CD4-positive, alpha-beta memory T cell (primary cell): ENCODE data around the gene TK2. TPM values are rescaled to one million over a fixed set of nuclear protein-coding genes. Genes with fewer than 3 reads are reported as not detected.

Source experiments
- CTCF ChIA-PET: fragments of 350-600 bp; sonication (Branson Sonifier 250); formaldehyde crosslinking; loops from one replicate; lab custom pipeline; 2021; ENCODE audit warnings: inconsistent platforms; ENCODE audit not compliant: partially characterized antibody; lab: Charles Lee
- POLR2A ChIA-PET: fragments of 350-600 bp; sonication (Branson Sonifier 250); formaldehyde crosslinking; loops from one replicate; lab custom pipeline; 2021; ENCODE audit not compliant: partially characterized antibody; lab: Charles Lee
- DNase-seq, 5 donors: peaks; one replicate each; pipeline versions ENCODE4 v3.0.0 to v3.0.0-alpha.2; 2020 to 2022; ENCODE audit warnings: mixed read lengths in 1 of 5
- H3K27ac ChIP-seq: one replicate; pipeline ENCODE4 v1.7.0; 2013; ENCODE audit warnings: low read depth, low read length
- H3K27me3 ChIP-seq: 2 replicates; pipeline ENCODE4 v1.7.0; 2013; ENCODE audit warnings: mild to moderate bottlenecking, low read length, moderate library complexity; ENCODE audit not compliant: insufficient read depth
- H3K36me3 ChIP-seq: 2 replicates; pipeline ENCODE4 v1.7.0; 2013; ENCODE audit warnings: mild to moderate bottlenecking, low read length, moderate library complexity; ENCODE audit not compliant: insufficient read depth
- H3K4me1 ChIP-seq: 2 replicates; pipeline ENCODE4 v1.7.0; 2013; ENCODE audit warnings: mild to moderate bottlenecking, low read length, moderate library complexity; ENCODE audit not compliant: insufficient read depth
- H3K4me3 ChIP-seq, 2 donors: one replicate each; pipeline ENCODE4 v1.7.0; 2013; ENCODE audit warnings: low read length in 2 of 2, mild to moderate bottlenecking in 1 of 2
- H3K9me3 ChIP-seq, 2 donors: one replicate each; pipeline ENCODE4 v1.7.0; 2013; ENCODE audit warnings: low read length in 2 of 2, control low read depth in 1 of 2; ENCODE audit not compliant: control insufficient read depth in 1 of 2
- H3K27ac Mint-ChIP-seq, 7 donors: one replicate each; pipeline ENCODE4 v1.8.0; 2020 to 2021; ENCODE audit warnings: mixed read lengths in 7 of 7, mild to moderate bottlenecking in 6 of 7, inconsistent platforms in 3 of 7, moderate library complexity in 3 of 7
- H3K27me3 Mint-ChIP-seq, 2 donors: one replicate each; pipeline ENCODE4 v1.8.0; 2020 to 2021; ENCODE audit warnings: mixed read lengths in 2 of 2
- H3K36me3 Mint-ChIP-seq, 2 donors: one replicate each; pipeline ENCODE4 v1.8.0; 2020 to 2021; ENCODE audit warnings: mixed read lengths in 2 of 2, inconsistent platforms in 1 of 2, mild to moderate bottlenecking in 1 of 2
- H3K4me1 Mint-ChIP-seq, 4 donors: one replicate each; pipeline ENCODE4 v1.8.0; 2020 to 2021; ENCODE audit warnings: mixed read lengths in 4 of 4, mild to moderate bottlenecking in 1 of 4
- H3K4me3 Mint-ChIP-seq, 8 donors: one replicate each; pipeline ENCODE4 v1.8.0; 2020 to 2021; ENCODE audit warnings: mixed read lengths in 8 of 8, mild to moderate bottlenecking in 7 of 8, moderate library complexity in 6 of 8, inconsistent platforms in 3 of 8
- H3K9me3 Mint-ChIP-seq, 8 donors: one replicate each; pipeline ENCODE4 v1.8.0; 2020 to 2021; ENCODE audit warnings: mixed read lengths in 8 of 8, mild to moderate bottlenecking in 5 of 8, inconsistent platforms in 3 of 8, moderate library complexity in 1 of 8
- intact Hi-C: fragments of 100-400 bp; cut with micrococcal nuclease; formaldehyde crosslinking; loops from one replicate; pipeline ENCODE4 v1.15.1; 2023
- polyA plus RNA-seq, 2 donors: library from polyadenylated mRNA; unstranded; fragments of 300-500 nt; fragmentation: Illumina TruSeq; gene quantifications; one replicate each; pipeline ENCODE4 v1.2.3, GENCODE V29; 2021
- total RNA-seq, 2 experiments: library from RNA; stranded (reverse); gene quantifications; one replicate each; pipeline ENCODE4 v1.2.3, GENCODE V29; 2021

TK2 gene
- total and polyA plus RNA-seq, 4 experiments from 2014 or later: 3.9 to 10.2 (median 7.4) TPM

DNA sequence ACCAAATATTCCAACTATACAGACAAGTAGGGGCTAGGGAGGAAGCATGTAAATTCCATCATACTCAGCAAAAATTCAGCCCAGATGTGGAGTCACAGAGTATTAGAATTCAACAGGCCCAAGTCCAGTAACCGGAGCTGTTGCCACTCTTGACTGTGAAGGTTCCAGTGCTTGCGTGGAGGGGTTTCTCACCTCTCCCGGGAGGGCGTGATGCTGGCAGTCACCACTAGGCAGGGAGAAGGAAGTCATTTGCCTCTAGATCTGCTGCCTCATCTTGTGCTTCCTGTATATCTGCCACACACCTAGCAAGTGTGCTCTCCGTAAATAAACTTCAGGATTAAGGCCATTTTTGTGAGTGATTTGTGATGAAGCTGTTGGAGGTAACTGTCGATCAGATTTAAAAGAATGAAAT lies 1.4 kb upstream of the TK2 start:
- Mint-ChIP-seq H3K4me3 (peak overlapping the region; percentile 94 to 99 (median 97)), H3K27me3 (no peaks in the 10 kb centered on the region), H3K4me1 (peaks cover 62 to 87% (median 74%) of the 10 kb centered on the region in 4 donors), H3K36me3 (peaks cover 7 to 32% of the 10 kb centered on the region in 2 donors), H3K9me3 (peaks cover 0 to 2% (median 0%) of the 10 kb centered on the region in 8 donors), H3K27ac (peak overlapping the region; percentile 94 to 98 (median 96))
- intact Hi-C loops: loop anchor here (5.0 kb wide), 1 partner anchor 36 kb away; no protein-coding TSS in a partner anchor
- Histone ChIP-seq H3K36me3 (no peaks in the 10 kb centered on the region), H3K9me3 (no peaks in the 10 kb centered on the region), H3K27ac (peak overlapping the region; percentile 72), H3K4me1 (peaks cover 82% of the 10 kb centered on the region), H3K27me3 (no peaks in the 10 kb centered on the region), H3K4me3 (peak overlapping the region; percentile 19 to 76)
- CTCF ChIA-PET: interaction anchor here (1.1 to 6.1 kb wide), 18 partner anchors 10 to 279 kb away, joined by 3 to 72 read pairs (median 9); partner anchors contain the start of gene NAE1
- DNase-seq: peak; percentile 55 to 80 (median 61)
- POLR2A ChIA-PET: interaction anchor here (0.5 to 19.4 kb wide), 22 partner anchors 8 to 322 kb away, joined by 3 to 440 read pairs (median 11); partner anchors contain the start of genes CMTM2, CMTM3, DYNC1LI2 and NAE1

GRCh38 chr16:66548868-66549267 lies 1.1 kb downstream of the TK2 start:
- Mint-ChIP-seq H3K27me3 (no peaks in the 10 kb centered on the region), H3K9me3 (peaks cover 0 to 2% (median 0%) of the 10 kb centered on the region in 8 donors), H3K27ac (peak overlapping the region; percentile 86 to 97 (median 90)), H3K36me3 (peaks cover 0 to 18% of the 10 kb centered on the region in 2 donors), H3K4me3 (peak overlapping the region; percentile 71 to 84 (median 80)), H3K4me1 (peaks cover 38 to 62% (median 50%) of the 10 kb centered on the region in 4 donors)
- H3K4me3 ChIP-seq: peak overlapping the region; percentile 63 to 70
- intact Hi-C loops: no loop called here
- peak in 3 of 5 donors; percentile 9 to 33 (median 20) for DNase-seq
- POLR2A ChIA-PET: interaction anchor here (0.7 to 19.4 kb wide), 9 partner anchors 12 to 202 kb away, joined by 3 to 440 read pairs (median 8); partner anchors contain the start of genes CMTM3 and DYNC1LI2
- CTCF ChIA-PET: interaction anchor here (1.2 to 6.1 kb wide), 5 partner anchors 9 to 41 kb away, joined by 3 to 72 read pairs (median 5); no protein-coding TSS in a partner anchor
- peak overlapping the region; percentile 77 for H3K27ac ChIP-seq
- peaks cover 57% of the 10 kb centered on the region for H3K4me1 ChIP-seq
- no peaks in the 10 kb centered on the region for H3K9me3 ChIP-seq
- H3K27me3 ChIP-seq: no peaks in the 10 kb centered on the region
- H3K36me3 ChIP-seq: no peaks in the 10 kb centered on the region

DNA sequence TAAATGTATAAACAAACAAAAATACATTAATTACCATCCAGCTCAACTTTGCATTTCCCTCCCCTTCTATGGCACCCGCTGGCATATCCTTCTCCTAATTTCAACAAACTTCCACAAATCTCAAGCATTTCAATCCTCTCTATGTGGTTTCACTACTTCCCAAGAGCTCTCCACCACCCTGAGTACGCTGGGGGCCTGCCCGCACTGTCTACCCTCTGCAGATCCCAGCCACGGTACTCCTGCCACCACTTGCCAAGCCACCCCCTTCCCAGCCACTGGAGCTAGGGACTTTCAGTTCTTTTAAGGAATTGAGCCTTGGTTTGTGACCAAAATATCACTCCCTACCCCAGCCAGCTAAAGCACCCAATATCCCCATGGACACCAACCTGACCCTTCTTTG lies 1.9 kb downstream of the TK2 start:
- H3K9me3 Mint-ChIP-seq: peaks cover 0 to 2% (median 0%) of the 10 kb centered on the region in 8 donors
- peak overlapping the region; percentile 86 to 97 (median 90) for H3K27ac Mint-ChIP-seq
- ChIA-PET CTCF (interaction anchor here (0.8 to 2.3 kb wide), 10 partner anchors 8 to 71 kb away, joined by 3 to 15 read pairs (median 4); no protein-coding TSS in a partner anchor), POLR2A (interaction anchor here (1.1 to 19.4 kb wide), 7 partner anchors 11 to 203 kb away, joined by 3 to 440 read pairs (median 28); partner anchors contain the start of genes CMTM3 and DYNC1LI2)
- H3K27me3 Mint-ChIP-seq: no peaks in the 10 kb centered on the region
- H3K4me1 Mint-ChIP-seq: peaks cover 31 to 54% (median 42%) of the 10 kb centered on the region in 4 donors
- Histone ChIP-seq H3K4me1 (peaks cover 49% of the 10 kb centered on the region), H3K9me3 (no peaks in the 10 kb centered on the region), H3K36me3 (no peaks in the 10 kb centered on the region), H3K27ac (peak overlapping the region; percentile 77), H3K4me3 (no peak overlapping the region), H3K27me3 (no peaks in the 10 kb centered on the region)
- peak overlapping the region in 6 of 8 donors; percentile 71 to 84 (median 78) for H3K4me3 Mint-ChIP-seq
- intact Hi-C loops: no loop called here
- no peak for DNase-seq
- H3K36me3 Mint-ChIP-seq: peaks cover 0 to 13% of the 10 kb centered on the region in 2 donors

DNA sequence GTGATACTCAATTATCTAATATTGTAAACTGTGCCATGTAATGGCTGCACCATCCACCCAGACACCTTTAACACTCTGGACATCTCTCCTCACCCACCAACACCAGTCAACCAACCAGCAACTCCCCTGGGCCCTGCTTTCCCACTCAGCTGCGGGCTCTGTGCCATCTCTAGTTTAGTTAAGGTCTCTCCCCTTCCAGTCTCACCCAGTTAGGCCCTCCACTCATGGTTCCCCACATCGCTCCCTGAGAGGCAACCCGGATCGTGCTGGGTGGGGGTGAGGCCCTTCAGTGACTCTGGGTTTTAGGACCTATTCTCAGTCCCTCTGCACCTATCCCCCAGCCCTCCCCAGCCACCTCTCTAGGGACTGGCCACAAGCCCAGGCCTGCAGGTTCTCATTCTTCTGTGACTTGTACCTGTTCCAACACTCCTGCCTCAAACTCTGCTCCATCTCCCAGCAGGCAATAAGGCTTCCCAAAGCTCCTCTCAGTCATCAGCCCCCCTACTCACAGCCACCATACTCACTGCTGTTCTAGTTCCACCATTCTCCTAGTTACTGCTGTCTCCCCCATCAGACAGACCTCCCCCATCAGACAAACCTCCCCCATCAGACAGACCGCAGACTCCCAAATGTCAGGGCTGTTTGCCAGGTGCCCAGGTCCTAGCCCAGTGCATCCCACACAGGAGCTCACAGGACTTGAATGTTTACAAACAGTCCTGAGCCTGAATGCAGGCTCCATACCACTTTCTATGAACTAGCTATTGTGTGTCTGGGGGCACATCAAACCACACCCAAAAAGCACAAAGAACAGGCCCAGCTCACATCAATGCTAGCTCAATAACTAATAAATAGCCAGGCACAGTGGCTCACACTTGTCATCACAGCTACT lies 2.6 kb downstream of the TK2 start:
- intact Hi-C loops: no loop called here
- DNase-seq: no peak
- Mint-ChIP-seq H3K27me3 (no peaks in the 10 kb centered on the region), H3K4me3 (peak overlapping the region in 1 of 8 donors; percentile 40), H3K36me3 (peaks cover 0 to 8% of the 10 kb centered on the region in 2 donors), H3K9me3 (peaks cover 0 to under 1% (median 0%) of the 10 kb centered on the region in 8 donors), H3K4me1 (peaks cover 31 to 46% (median 39%) of the 10 kb centered on the region in 4 donors), H3K27ac (peak overlapping the region; percentile 19 to 97 (median 78))
- CTCF ChIA-PET: interaction anchor here (0.8 to 2.3 kb wide), 11 partner anchors 8 to 71 kb away, joined by 3 to 15 read pairs (median 4); no protein-coding TSS in a partner anchor
- Histone ChIP-seq H3K4me1 (peaks cover 47% of the 10 kb centered on the region), H3K27me3 (no peaks in the 10 kb centered on the region), H3K36me3 (no peaks in the 10 kb centered on the region), H3K9me3 (no peaks in the 10 kb centered on the region), H3K27ac (no peak overlapping the region), H3K4me3 (no peak overlapping the region)
- POLR2A ChIA-PET: interaction anchor here (0.6 to 19.4 kb wide), 7 partner anchors 11 to 70 kb away, joined by 3 to 440 read pairs (median 28); partner anchors contain the start of gene CMTM3

DNA sequence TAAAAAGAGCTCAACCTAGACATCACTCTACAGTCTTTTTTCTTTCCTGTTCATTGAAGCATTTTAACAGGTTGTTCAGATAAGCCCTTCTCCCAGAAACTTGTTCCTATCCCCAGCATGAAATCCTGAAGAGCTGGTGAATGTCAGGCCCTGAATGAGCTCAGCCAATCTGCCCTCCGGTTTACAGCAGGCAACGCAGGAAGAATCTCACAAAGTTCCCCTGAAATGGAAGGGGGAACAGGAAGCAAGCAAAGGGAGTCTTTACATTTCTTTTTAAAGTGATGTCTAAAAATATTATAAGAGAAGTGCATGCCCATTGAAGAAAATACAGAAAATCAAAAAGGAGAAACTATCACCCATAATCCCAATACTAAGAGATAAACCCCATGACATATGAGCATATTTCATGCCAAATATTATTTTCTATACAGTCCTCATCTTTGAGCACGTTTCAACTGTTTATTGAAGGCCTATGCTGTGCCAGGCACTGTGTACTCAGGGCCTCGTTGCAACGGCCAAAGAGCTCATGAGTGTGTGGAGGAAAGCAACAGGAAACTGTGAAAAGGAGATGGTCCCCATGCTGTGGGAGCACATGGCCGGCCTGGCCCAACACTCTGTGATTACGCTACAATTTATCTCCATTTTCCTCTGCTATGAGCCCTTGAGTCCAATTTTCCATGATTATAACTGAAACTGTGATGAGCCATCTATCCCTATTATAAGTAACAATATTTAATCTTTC lies 5.7 kb downstream of the TK2 start:
- no peaks in the 10 kb centered on the region for H3K27me3 Mint-ChIP-seq
- H3K36me3 ChIP-seq: no peaks in the 10 kb centered on the region
- peak overlapping the region in 4 of 7 donors; percentile 28 to 84 (median 54) for H3K27ac Mint-ChIP-seq
- H3K9me3 ChIP-seq: no peaks in the 10 kb centered on the region
- no peak overlapping the region for H3K4me3 ChIP-seq
- H3K27ac ChIP-seq: no peak overlapping the region
- no peaks in the 10 kb centered on the region for H3K9me3 Mint-ChIP-seq
- POLR2A ChIA-PET: interaction anchor here (1.1 to 19.4 kb wide), 3 partner anchors 8 to 17 kb away, joined by 3 to 440 read pairs (median 16); partner anchors contain the start of gene CKLF
- no peaks in the 10 kb centered on the region for H3K27me3 ChIP-seq
- H3K4me1 ChIP-seq: peaks cover 36% of the 10 kb centered on the region
- no peak for DNase-seq
- no peaks in the 10 kb centered on the region for H3K36me3 Mint-ChIP-seq
- H3K4me1 Mint-ChIP-seq: peaks cover 22 to 48% (median 35%) of the 10 kb centered on the region in 4 donors
- H3K4me3 Mint-ChIP-seq: no peak overlapping the region
- CTCF ChIA-PET: interaction anchor here (1.8 kb wide), 1 partner anchor 32 kb away, joined by 4 read pairs; no protein-coding TSS in a partner anchor
- intact Hi-C loops: no loop called here

DNA sequence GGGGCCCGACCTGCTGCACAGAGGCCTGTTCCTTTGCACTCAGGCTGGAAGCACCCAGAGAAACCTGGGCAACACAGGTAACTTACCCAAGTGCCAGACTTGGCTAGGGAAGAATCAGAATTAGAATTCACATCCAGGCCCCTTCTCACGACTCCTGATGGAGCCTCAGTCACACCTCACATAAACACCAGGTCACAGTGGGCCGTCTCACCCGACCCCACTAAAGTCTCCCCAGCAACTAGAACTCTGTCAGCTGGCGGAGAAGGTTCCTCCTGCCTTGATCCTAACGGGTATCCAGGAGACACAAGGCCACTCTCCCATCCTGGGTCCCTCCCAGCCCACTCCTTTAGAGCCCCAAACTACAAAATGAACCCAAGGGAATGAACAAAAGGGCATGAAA lies 6.4 kb downstream of the TK2 start:
- Histone ChIP-seq H3K27me3 (no peaks in the 10 kb centered on the region), H3K4me1 (peaks cover 34% of the 10 kb centered on the region), H3K9me3 (no peaks in the 10 kb centered on the region), H3K27ac (no peak overlapping the region), H3K36me3 (no peaks in the 10 kb centered on the region), H3K4me3 (no peak overlapping the region)
- peak overlapping the region in 4 of 7 donors; percentile 36 to 84 (median 61) for H3K27ac Mint-ChIP-seq
- no peak for DNase-seq
- peaks cover 0 to 2% of the 10 kb centered on the region in 2 donors for H3K36me3 Mint-ChIP-seq
- POLR2A ChIA-PET: interaction anchor here (1.6 to 19.4 kb wide), 3 partner anchors 9 to 19 kb away, joined by 4 to 440 read pairs (median 16); partner anchors contain the start of gene CKLF
- no peaks in the 10 kb centered on the region for H3K27me3 Mint-ChIP-seq
- no peaks in the 10 kb centered on the region for H3K9me3 Mint-ChIP-seq
- intact Hi-C loops: no loop called here
- peaks cover 18 to 48% (median 33%) of the 10 kb centered on the region in 4 donors for H3K4me1 Mint-ChIP-seq
- H3K4me3 Mint-ChIP-seq: no peak overlapping the region
- CTCF ChIA-PET: interaction anchor here (1.8 kb wide), 1 partner anchor 32 kb away, joined by 4 read pairs; no protein-coding TSS in a partner anchor
